ENCODE results near the gene RPIA. TPM values are rescaled to one million over a fixed set of nuclear protein-coding genes. Genes with fewer than 3 reads are reported as not detected.

The RPIA gene
- total RNA-seq, 1 donor from 2014 or later: 11.5 TPM

DNA sequence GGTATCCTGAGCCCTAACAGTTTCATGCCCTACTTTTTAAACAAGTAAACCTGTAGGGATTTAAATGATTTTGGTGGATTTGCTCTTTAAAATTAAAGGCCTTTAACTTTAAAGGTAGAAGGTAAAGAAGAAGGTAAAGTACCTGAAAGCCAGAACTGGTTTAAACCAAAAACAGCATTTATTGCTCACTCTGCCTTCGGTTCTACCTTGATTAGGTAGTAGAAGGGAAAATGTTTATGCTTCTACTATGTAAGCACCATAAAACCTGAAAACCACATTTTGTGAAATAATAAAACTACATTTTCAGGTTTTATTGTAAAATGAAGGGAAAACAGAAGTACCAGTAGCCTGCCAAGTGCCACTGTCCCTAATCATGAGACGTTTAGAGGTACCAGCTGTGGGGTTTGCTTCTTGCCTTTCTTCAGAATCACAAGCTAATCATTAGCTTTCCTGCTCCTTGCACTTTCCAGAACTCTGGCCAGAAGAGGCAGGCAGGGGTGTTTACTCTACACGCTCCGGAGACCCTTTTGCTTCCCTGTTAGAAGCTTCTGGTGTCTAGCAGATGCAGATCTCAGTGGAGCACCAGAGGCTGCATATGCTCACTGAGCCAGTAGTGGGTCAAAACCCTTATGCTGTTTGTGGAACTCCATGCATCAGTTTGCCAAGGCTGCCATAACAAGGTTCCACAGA, 33.3 kb downstream of the RPIA start:
- no peak overlapping the region for H3K4me3 Mint-ChIP-seq
- H3K79me2 ChIP-seq (ENCODE audit: low read depth): peaks cover 9% of the 10 kb centered on the region
- H3K4me3 ChIP-seq: no peak overlapping the region
- H3K4me1 ChIP-seq: no peaks in the 10 kb centered on the region
- peaks cover 10% of the 10 kb centered on the region for H3K9me3 ChIP-seq (ENCODE audit: low read depth)
- no peak for DNase-seq (ENCODE audit: low spot score)
- peaks cover 32% of the 10 kb centered on the region for H3K36me3 Mint-ChIP-seq
- no peaks in the 10 kb centered on the region for H3K27me3 ChIP-seq
- peaks cover 9% of the 10 kb centered on the region for H3K36me3 ChIP-seq
- peaks cover 20% of the 10 kb centered on the region for H3K9me3 Mint-ChIP-seq
- no peak overlapping the region for H3K27ac Mint-ChIP-seq
- H3F3A ChIP-seq (ENCODE audit: low read depth): no peaks in the 10 kb centered on the region
- H3K9ac ChIP-seq: no peak overlapping the region
- no peaks in the 10 kb centered on the region for H3K27me3 Mint-ChIP-seq (ENCODE audit: insufficient read depth, low read depth)
- H4K20me1 ChIP-seq (ENCODE audit: low read depth): no peaks in the 10 kb centered on the region
- H2AFZ ChIP-seq (replicated peaks): no peak overlapping the region
- TF ChIP-seq, protein P1, sequence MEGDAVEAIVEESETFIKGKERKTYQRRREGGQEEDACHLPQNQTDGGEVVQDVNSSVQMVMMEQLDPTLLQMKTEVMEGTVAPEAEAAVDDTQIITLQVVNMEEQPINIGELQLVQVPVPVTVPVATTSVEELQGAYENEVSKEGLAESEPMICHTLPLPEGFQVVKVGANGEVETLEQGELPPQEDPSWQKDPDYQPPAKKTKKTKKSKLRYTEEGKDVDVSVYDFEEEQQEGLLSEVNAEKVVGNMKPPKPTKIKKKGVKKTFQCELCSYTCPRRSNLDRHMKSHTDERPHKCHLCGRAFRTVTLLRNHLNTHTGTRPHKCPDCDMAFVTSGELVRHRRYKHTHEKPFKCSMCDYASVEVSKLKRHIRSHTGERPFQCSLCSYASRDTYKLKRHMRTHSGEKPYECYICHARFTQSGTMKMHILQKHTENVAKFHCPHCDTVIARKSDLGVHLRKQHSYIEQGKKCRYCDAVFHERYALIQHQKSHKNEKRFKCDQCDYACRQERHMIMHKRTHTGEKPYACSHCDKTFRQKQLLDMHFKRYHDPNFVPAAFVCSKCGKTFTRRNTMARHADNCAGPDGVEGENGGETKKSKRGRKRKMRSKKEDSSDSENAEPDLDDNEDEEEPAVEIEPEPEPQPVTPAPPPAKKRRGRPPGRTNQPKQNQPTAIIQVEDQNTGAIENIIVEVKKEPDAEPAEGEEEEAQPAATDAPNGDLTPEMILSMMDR (IDR thresholded peaks at IDR 0.05): no peak
- H3K4me1 Mint-ChIP-seq: no peaks in the 10 kb centered on the region
- no peak overlapping the region for H3K27ac ChIP-seq
- no peak overlapping the region for H3K4me2 ChIP-seq

DNA sequence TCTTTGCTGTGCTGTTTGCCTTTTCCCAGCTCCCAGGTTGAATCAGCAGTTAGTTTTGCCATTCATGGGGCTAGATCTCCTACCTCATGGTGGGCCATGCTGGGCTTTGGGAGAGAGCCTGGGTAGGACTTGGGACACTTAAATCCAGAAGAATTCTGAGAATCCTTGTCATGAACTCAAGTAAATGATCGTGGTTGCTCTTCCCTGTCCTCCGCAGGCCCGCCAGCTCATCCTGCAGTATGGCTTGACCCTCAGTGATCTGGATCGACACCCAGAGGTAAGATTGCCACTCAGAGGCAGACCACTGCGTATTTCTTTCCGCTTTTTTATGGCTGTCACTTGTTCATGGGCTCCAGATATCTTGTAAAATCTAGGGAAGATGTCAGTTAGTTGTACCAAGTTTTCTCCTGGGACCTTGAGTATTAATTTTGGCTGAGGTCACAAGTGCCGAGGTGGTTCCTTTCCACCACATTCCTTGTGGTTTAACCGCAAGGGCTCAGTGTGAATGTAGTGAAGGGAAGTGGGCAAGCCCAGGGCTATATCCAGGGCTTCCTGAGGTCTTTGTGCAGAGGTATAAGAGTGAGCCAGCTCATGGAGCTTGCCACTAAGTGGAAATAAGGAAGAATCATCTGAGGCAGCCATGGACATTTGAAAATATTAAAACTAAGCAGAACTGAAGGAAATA, 37.7 kb downstream of the RPIA start:
- Mint-ChIP-seq H3K4me1 (no peaks in the 10 kb centered on the region), H3K4me3 (no peak overlapping the region), H3K36me3 (peaks cover 11% of the 10 kb centered on the region), H3K27ac (no peak overlapping the region), H3K9me3 (peaks cover 3% of the 10 kb centered on the region), H3K27me3 (ENCODE audit: insufficient read depth, low read depth) (no peaks in the 10 kb centered on the region)
- TF ChIP-seq EZH2phosphoT487 (IDR thresholded peaks at IDR 0.05) (no peak), EZH2 (IDR thresholded peaks at IDR 0.05) (no peak)
- TF ChIP-seq, protein P1 (IDR thresholded peaks at IDR 0.05): no peak
- H3K79me2 ChIP-seq (ENCODE audit: low read depth): peaks cover 9% of the 10 kb centered on the region
- no peak overlapping the region for H3K9ac ChIP-seq
- no peaks in the 10 kb centered on the region for H3K27me3 ChIP-seq
- H4K20me1 ChIP-seq (ENCODE audit: low read depth): no peaks in the 10 kb centered on the region
- H3K4me1 ChIP-seq: no peaks in the 10 kb centered on the region
- H3K36me3 ChIP-seq: no peaks in the 10 kb centered on the region
- H3K4me3 ChIP-seq: no peak overlapping the region
- no peak overlapping the region for H3K27ac ChIP-seq
- no peak for DNase-seq (ENCODE audit: low spot score)
- no peaks in the 10 kb centered on the region for H3F3A ChIP-seq (ENCODE audit: low read depth)
- H2AFZ ChIP-seq (replicated peaks): no peak overlapping the region
- H3K9me3 ChIP-seq (ENCODE audit: low read depth): no peaks in the 10 kb centered on the region
- no peak overlapping the region for H3K4me2 ChIP-seq

DNA sequence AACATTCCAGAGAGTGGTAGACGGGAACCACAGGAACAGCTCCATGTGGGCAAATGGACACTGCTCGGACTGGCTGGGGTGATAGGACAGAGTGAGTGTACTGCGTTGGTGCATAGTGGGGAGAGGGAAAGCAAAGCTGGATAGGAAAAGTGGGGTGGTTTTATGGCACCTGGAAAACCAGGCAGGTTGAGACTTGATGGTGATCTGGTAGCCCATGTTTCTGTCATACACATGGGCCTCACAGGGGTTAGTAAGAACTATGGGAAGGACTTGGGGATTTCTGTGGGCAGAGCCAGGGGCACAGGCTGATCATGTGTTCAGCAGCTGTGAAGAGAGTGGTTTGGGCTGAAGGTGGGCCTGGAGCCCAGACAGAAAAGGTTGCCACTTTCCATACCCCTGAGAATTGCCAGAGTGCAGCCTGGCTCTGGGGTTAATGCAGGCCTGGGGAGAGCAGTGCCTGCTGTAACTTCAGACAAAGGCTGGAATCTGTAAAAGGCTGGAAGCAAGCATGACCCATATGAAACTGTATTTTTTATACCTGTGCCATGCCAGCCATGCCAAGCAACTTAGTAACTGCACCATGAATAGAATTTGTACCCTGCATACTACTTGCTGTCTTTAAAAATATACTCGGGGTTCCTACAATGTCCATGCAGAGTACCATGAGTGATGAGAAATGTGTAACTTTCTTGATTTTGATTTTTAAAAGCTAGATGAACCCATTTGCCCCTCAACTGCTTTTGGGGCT, 41.9 kb downstream of the RPIA start:
- H3K36me3 Mint-ChIP-seq: peaks cover 15% of the 10 kb centered on the region
- Histone ChIP-seq H3K36me3 (no peaks in the 10 kb centered on the region), H3K27ac (no peak overlapping the region), H4K20me1 (ENCODE audit: low read depth) (no peaks in the 10 kb centered on the region), H3K4me3 (no peak overlapping the region), H3K4me2 (no peak overlapping the region), H3K79me2 (ENCODE audit: low read depth) (no peaks in the 10 kb centered on the region), H2AFZ (replicated peaks) (no peak overlapping the region), H3K27me3 (no peaks in the 10 kb centered on the region), H3K9me3 (ENCODE audit: low read depth) (no peaks in the 10 kb centered on the region), H3K9ac (no peak overlapping the region), H3K4me1 (no peaks in the 10 kb centered on the region), H3F3A (ENCODE audit: low read depth) (no peaks in the 10 kb centered on the region)
- H3K27me3 Mint-ChIP-seq (ENCODE audit: insufficient read depth, low read depth): no peaks in the 10 kb centered on the region
- DNase-seq (ENCODE audit: low spot score): no peak
- H3K4me1 Mint-ChIP-seq: no peaks in the 10 kb centered on the region
- no peaks in the 10 kb centered on the region for H3K9me3 Mint-ChIP-seq
- H3K4me3 Mint-ChIP-seq: no peak overlapping the region
- no peak overlapping the region for H3K27ac Mint-ChIP-seq
- TF ChIP-seq EZH2 (IDR thresholded peaks at IDR 0.05) (no peak), EZH2phosphoT487 (IDR thresholded peaks at IDR 0.05) (no peak)
- TF ChIP-seq, protein P1 (IDR thresholded peaks at IDR 0.05): no peak
